ENCODE measurements around the gene CCR7.

CCR7 gene

DNA sequence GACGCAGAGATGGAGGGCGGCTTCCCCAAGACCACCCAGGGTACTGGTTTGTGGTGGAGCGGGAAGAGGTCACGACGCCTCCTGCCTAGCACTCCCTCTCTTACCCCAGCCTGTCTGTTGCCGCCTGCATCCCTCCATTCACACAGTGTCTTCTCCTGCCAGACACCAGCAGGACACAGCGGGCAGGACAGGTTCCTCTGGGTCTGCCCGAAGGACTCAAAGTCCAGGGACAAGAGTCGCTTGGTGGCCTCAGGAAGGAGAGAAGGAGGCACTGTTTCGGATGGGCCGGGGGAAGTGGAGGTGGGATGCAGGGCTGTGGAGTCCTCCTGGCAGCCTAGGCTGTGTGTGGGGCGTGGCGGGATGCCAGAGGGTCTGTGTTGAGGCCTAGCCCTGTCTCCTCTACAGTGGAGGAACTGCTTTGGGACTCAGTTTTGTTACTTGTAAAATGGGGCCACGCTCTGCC, 44.2 kb downstream of the CCR7 start:
- Histone ChIP-seq H3K27ac (replicated peaks) (no peak overlapping the region), H3K4me3 (replicated peaks; ENCODE audit: insufficient read depth, low read length) (no peak overlapping the region), H3K27me3 (ENCODE audit: insufficient read depth, poor library complexity, severe bottlenecking) (peaks cover 6% of the 10 kb centered on the region)
- no peak for DNase-seq (ENCODE audit: low read depth in 1 of 2, low spot score in 1 of 2)
- TF ChIP-seq GABPA (IDR thresholded peaks at IDR 0.05; ENCODE audit: low read depth) (no peak), POLR2AphosphoS5 (IDR thresholded peaks at IDR 0.05; ENCODE audit: low read depth) (no peak), SPI1 (IDR thresholded peaks at IDR 0.05; ENCODE audit: borderline replicate concordance, low read depth) (no peak)
- TF ChIP-seq, protein P1, sequence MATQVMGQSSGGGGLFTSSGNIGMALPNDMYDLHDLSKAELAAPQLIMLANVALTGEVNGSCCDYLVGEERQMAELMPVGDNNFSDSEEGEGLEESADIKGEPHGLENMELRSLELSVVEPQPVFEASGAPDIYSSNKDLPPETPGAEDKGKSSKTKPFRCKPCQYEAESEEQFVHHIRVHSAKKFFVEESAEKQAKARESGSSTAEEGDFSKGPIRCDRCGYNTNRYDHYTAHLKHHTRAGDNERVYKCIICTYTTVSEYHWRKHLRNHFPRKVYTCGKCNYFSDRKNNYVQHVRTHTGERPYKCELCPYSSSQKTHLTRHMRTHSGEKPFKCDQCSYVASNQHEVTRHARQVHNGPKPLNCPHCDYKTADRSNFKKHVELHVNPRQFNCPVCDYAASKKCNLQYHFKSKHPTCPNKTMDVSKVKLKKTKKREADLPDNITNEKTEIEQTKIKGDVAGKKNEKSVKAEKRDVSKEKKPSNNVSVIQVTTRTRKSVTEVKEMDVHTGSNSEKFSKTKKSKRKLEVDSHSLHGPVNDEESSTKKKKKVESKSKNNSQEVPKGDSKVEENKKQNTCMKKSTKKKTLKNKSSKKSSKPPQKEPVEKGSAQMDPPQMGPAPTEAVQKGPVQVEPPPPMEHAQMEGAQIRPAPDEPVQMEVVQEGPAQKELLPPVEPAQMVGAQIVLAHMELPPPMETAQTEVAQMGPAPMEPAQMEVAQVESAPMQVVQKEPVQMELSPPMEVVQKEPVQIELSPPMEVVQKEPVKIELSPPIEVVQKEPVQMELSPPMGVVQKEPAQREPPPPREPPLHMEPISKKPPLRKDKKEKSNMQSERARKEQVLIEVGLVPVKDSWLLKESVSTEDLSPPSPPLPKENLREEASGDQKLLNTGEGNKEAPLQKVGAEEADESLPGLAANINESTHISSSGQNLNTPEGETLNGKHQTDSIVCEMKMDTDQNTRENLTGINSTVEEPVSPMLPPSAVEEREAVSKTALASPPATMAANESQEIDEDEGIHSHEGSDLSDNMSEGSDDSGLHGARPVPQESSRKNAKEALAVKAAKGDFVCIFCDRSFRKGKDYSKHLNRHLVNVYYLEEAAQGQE (IDR thresholded peaks at IDR 0.05; ENCODE audit: insufficient replicate concordance, low read depth) = no peak
- TF ChIP-seq, protein P2, sequence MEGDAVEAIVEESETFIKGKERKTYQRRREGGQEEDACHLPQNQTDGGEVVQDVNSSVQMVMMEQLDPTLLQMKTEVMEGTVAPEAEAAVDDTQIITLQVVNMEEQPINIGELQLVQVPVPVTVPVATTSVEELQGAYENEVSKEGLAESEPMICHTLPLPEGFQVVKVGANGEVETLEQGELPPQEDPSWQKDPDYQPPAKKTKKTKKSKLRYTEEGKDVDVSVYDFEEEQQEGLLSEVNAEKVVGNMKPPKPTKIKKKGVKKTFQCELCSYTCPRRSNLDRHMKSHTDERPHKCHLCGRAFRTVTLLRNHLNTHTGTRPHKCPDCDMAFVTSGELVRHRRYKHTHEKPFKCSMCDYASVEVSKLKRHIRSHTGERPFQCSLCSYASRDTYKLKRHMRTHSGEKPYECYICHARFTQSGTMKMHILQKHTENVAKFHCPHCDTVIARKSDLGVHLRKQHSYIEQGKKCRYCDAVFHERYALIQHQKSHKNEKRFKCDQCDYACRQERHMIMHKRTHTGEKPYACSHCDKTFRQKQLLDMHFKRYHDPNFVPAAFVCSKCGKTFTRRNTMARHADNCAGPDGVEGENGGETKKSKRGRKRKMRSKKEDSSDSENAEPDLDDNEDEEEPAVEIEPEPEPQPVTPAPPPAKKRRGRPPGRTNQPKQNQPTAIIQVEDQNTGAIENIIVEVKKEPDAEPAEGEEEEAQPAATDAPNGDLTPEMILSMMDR (IDR thresholded peaks at IDR 0.05; ENCODE audit: insufficient read depth, low read length) = no peak

DNA sequence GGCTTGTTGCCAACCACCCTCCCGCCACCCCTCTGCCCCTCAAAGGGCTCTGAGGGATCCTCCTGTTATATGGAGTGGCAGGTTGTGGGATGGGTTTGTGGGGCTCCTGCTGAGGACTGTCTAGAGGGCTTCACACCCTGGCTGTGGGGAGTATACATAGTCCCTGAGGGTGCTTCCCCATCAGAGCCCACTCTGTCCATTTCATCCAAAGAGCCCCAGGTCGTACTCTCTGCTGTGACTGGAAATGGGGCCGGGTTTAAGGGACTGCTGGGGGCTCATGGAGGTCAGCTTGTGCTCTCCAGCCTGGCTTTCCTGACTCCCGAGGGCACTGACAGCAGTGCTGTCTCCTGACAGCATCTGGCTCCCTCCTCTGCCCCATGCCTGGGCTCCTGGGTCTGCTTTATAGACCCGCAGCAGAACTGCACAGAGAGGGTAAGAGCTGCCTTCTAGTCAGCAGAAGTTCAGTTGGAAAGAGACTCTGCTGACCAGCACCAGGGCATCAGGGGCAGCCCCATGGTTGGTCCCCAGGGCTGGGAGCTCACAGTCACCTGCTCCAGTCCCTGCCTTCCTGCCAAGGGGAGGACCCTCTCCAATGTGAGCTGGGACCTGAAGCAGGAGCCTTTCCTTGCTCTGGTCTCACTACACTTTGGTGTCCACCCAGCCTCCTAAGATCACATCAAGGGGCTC, 46.0 kb downstream of the CCR7 start:
- TF ChIP-seq, protein P1 (IDR thresholded peaks at IDR 0.05; ENCODE audit: insufficient replicate concordance, low read depth) = no peak
- TF ChIP-seq SPI1 (IDR thresholded peaks at IDR 0.05; ENCODE audit: borderline replicate concordance, low read depth) (no peak), GABPA (IDR thresholded peaks at IDR 0.05; ENCODE audit: low read depth) (no peak), POLR2AphosphoS5 (IDR thresholded peaks at IDR 0.05; ENCODE audit: low read depth) (no peak)
- TF ChIP-seq, protein P2 (IDR thresholded peaks at IDR 0.05; ENCODE audit: insufficient read depth, low read length) = no peak
- no peak overlapping the region for H3K4me3 ChIP-seq (replicated peaks; ENCODE audit: insufficient read depth, low read length)
- peaks cover 10% of the 10 kb centered on the region for H3K27me3 ChIP-seq (ENCODE audit: insufficient read depth, poor library complexity, severe bottlenecking)
- DNase-seq (ENCODE audit: low read depth in 1 of 2, low spot score in 1 of 2) = no peak
- no peak overlapping the region for H3K27ac ChIP-seq (replicated peaks)

DNA sequence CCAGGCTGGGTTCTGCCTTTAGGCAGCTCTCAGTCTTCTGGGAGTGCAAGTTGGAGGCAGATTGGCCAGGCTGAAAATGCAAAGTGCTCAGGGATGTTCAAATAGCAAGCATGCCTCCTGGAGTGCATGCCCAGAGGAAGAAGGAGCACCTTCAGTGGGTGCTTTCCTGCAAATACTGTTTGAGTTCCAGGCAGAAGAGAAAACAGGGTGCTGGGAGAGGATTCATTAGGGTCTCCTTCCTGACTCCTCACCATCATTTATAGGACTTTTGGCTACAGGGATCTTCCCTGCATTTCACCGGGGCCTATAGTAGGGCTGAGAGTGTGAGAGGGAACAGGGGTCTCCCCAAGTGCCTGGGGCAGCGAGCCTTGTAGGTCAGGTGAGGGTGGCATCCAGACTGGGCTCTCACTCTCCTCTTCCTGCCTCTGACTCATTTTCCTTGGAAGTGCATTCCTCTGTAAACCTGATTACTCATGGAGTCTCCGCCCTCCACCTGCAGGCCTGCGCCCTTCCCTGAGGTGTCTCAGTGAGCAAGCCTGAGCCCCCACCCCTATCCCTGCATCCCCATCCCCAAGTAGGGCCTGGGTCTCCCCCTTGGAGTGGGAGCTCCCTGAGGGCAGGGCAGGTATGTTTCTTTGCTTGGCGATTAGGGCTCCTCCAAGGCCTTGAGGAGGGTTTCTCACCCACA, 46.7 kb downstream of the CCR7 start:
- no peak for TF ChIP-seq GABPA (IDR thresholded peaks at IDR 0.05; ENCODE audit: low read depth)
- TF ChIP-seq, protein P2 (IDR thresholded peaks at IDR 0.05; ENCODE audit: insufficient read depth, low read length) = no peak
- TF ChIP-seq, protein P1 (IDR thresholded peaks at IDR 0.05; ENCODE audit: insufficient replicate concordance, low read depth) = no peak
- TF ChIP-seq SPI1 (IDR thresholded peaks at IDR 0.05; ENCODE audit: borderline replicate concordance, low read depth) = no peak
- TF ChIP-seq POLR2AphosphoS5 (IDR thresholded peaks at IDR 0.05; ENCODE audit: low read depth) = no peak
- peaks cover 16% of the 10 kb centered on the region for H3K27me3 ChIP-seq (ENCODE audit: insufficient read depth, poor library complexity, severe bottlenecking)
- H3K4me3 ChIP-seq (replicated peaks; ENCODE audit: insufficient read depth, low read length) = no peak overlapping the region
- no peak for DNase-seq (ENCODE audit: low read depth in 1 of 2, low spot score in 1 of 2)
- no peak overlapping the region for H3K27ac ChIP-seq (replicated peaks)

Data from HL-60 (cell line).